Measurements from ENCODE around the gene PTN.

The PTN gene

GRCh38 chr7:137231167-137231566, 112.4 kb downstream of the PTN start:
- Histone ChIP-seq H2AFZ (ENCODE audit: low read length) (no peak overlapping the region), H3K9ac (ENCODE audit: low read length) (no peak overlapping the region), H3K4me1 (ENCODE audit: low read length) (no peaks in the 10 kb centered on the region), H3K9me2 (replicated peaks; ENCODE audit: insufficient read depth, low read length) (no peaks in the 10 kb centered on the region), H3F3A (ENCODE audit: insufficient read depth, low read length) (no peaks in the 10 kb centered on the region), H3K27me3 (replicated peaks; ENCODE audit: insufficient read depth, low read length) (no peaks in the 10 kb centered on the region), H3K4me2 (ENCODE audit: low read depth, low read length) (no peak overlapping the region), H3K79me2 (ENCODE audit: low read length) (no peaks in the 10 kb centered on the region), H3K4me3 (ENCODE audit: low read length) (no peak overlapping the region), H4K20me1 (ENCODE audit: insufficient read depth, low read length) (no peaks in the 10 kb centered on the region), H3K36me3 (replicated peaks; ENCODE audit: insufficient read depth, low read length) (no peaks in the 10 kb centered on the region), H3K27ac (ENCODE audit: low read length) (no peak overlapping the region), H3K9me3 (replicated peaks; ENCODE audit: insufficient read depth, low read length) (no peaks in the 10 kb centered on the region)
- DNase-seq: no peak
- TF ChIP-seq CTCF (IDR thresholded peaks at IDR 0.05; ENCODE audit: low read length): no peak
- no peak for TF ChIP-seq EZH2phosphoT487 (IDR thresholded peaks at IDR 0.05; ENCODE audit: low read length)
- TF ChIP-seq EZH2 (optimal IDR thresholded peaks at IDR 0.05; ENCODE audit: low read depth, low read length): no peak

GRCh38 chr7:137221467-137221866, 122.1 kb downstream of the PTN start:
- H3K27ac ChIP-seq (ENCODE audit: low read length): no peak overlapping the region
- H3K4me2 ChIP-seq (ENCODE audit: low read depth, low read length): no peak overlapping the region
- no peaks in the 10 kb centered on the region for H4K20me1 ChIP-seq (ENCODE audit: insufficient read depth, low read length)
- no peak for DNase-seq
- H2AFZ ChIP-seq (ENCODE audit: low read length): no peak overlapping the region
- H3K9ac ChIP-seq (ENCODE audit: low read length): no peak overlapping the region
- H3K36me3 ChIP-seq (replicated peaks; ENCODE audit: insufficient read depth, low read length): no peaks in the 10 kb centered on the region
- no peaks in the 10 kb centered on the region for H3K9me2 ChIP-seq (replicated peaks; ENCODE audit: insufficient read depth, low read length)
- no peaks in the 10 kb centered on the region for H3K9me3 ChIP-seq (replicated peaks; ENCODE audit: insufficient read depth, low read length)
- H3K4me3 ChIP-seq (ENCODE audit: low read length): no peak overlapping the region
- TF ChIP-seq CTCF (IDR thresholded peaks at IDR 0.05; ENCODE audit: low read length): no peak
- TF ChIP-seq EZH2 (optimal IDR thresholded peaks at IDR 0.05; ENCODE audit: low read depth, low read length): no peak
- H3F3A ChIP-seq (ENCODE audit: insufficient read depth, low read length): no peaks in the 10 kb centered on the region
- no peaks in the 10 kb centered on the region for H3K79me2 ChIP-seq (ENCODE audit: low read length)
- no peaks in the 10 kb centered on the region for H3K4me1 ChIP-seq (ENCODE audit: low read length)
- no peaks in the 10 kb centered on the region for H3K27me3 ChIP-seq (replicated peaks; ENCODE audit: insufficient read depth, low read length)

GRCh38 chr7:137213744-137214143, 129.8 kb downstream of the PTN start:
- Histone ChIP-seq H4K20me1 (ENCODE audit: insufficient read depth, low read length) (no peaks in the 10 kb centered on the region), H3K79me2 (ENCODE audit: low read length) (no peaks in the 10 kb centered on the region), H3K4me2 (ENCODE audit: low read depth, low read length) (no peak overlapping the region), H3K9ac (ENCODE audit: low read length) (no peak overlapping the region), H3K27me3 (replicated peaks; ENCODE audit: insufficient read depth, low read length) (no peaks in the 10 kb centered on the region), H3K9me2 (replicated peaks; ENCODE audit: insufficient read depth, low read length) (no peaks in the 10 kb centered on the region), H2AFZ (ENCODE audit: low read length) (no peak overlapping the region), H3K4me1 (ENCODE audit: low read length) (no peaks in the 10 kb centered on the region), H3K9me3 (replicated peaks; ENCODE audit: insufficient read depth, low read length) (no peaks in the 10 kb centered on the region), H3K27ac (ENCODE audit: low read length) (no peak overlapping the region), H3K36me3 (replicated peaks; ENCODE audit: insufficient read depth, low read length) (no peaks in the 10 kb centered on the region), H3F3A (ENCODE audit: insufficient read depth, low read length) (no peaks in the 10 kb centered on the region), H3K4me3 (ENCODE audit: low read length) (no peak overlapping the region)
- TF ChIP-seq CTCF (IDR thresholded peaks at IDR 0.05; ENCODE audit: low read length): no peak
- TF ChIP-seq EZH2 (optimal IDR thresholded peaks at IDR 0.05; ENCODE audit: low read depth, low read length): no peak
- TF ChIP-seq EZH2phosphoT487 (IDR thresholded peaks at IDR 0.05; ENCODE audit: low read length): no peak
- DNase-seq: no peak
